ENCODE results near the gene HEATR9.

- TF ChIP-seq CTCF (IDR thresholded peaks at IDR 0.05; ENCODE audit: low read depth, low read length) (no peak), EZH2phosphoT487 (IDR thresholded peaks at IDR 0.05; ENCODE audit: low read depth) (no peak)
These were observed 25.1 kb upstream of the HEATR9 start for GRCh38 chr17:35893751-35894150.
